BJ (cell line): Measurements from ENCODE around the gene NYNRIN. TPM values are rescaled to one million over a fixed set of nuclear protein-coding genes. Genes with fewer than 3 reads are reported as not detected.
"Not testable (repeated sequence)": the region's sequence is repeated elsewhere in the genome, so short reads cannot be mapped to it uniquely, and the experiment has no call there.

Source experiments
- CTCF ChIA-PET: fragments of 350-600 bp; formaldehyde crosslinking; extraction: SDS; loops from one replicate; lab custom pipeline; 2021; ENCODE audit warnings: antibody characterized with exemption, inconsistent platforms; lab: Yijun Ruan, JAX
- POLR2A ChIA-PET: fragments of 300-600 bp; sonication (Branson Sonifier 250); formaldehyde crosslinking; extraction: SDS; loops from one replicate; lab custom pipeline; 2021; ENCODE audit warnings: antibody characterized with exemption; lab: Charles Lee
- DNase-seq: peaks from one replicate; pipeline ENCODE4 v3.0.0-alpha.2; 2011; ENCODE audit warnings: low read depth
- H3K27me3 ChIP-seq: 2 replicates; pipeline ENCODE4 v1.6.0; 2011; ENCODE audit warnings: low read length; ENCODE audit not compliant: control insufficient read depth, insufficient read depth
- H3K36me3 ChIP-seq: 2 replicates; pipeline ENCODE4 v1.5.1; 2011; ENCODE audit warnings: low read length; ENCODE audit not compliant: control insufficient read depth, insufficient read depth
- H3K4me3 ChIP-seq: 2 replicates; pipeline ENCODE4 v1.5.1; 2011; ENCODE audit warnings: low read depth, mild to moderate bottlenecking, control low read depth, low read length
- CTCF ChIP-seq: IDR thresholded peaks from 2 replicates; pipeline ENCODE4 v1.5.1; 2011; ENCODE audit warnings: low read depth, mild to moderate bottlenecking, control low read depth, inconsistent platforms, low read length, moderate library complexity; ENCODE audit not compliant: insufficient read depth
- polyA plus RNA-seq: library from polyadenylated mRNA; depleted of rRNA; stranded (reverse); fragments of >200 nt; gene quantifications from 2 replicates; pipeline ENCODE4 v1.2.3, GENCODE V29; 2011

The NYNRIN gene
- polyA plus RNA-seq, 1 experiment, result 10.1 TPM

GRCh38 chr14:24442240-24443052 lies 43.6 kb downstream of the NYNRIN start, which contains the start of gene SDR39U1:
Gene SDR39U1, minus strand, starts transcription at chr14:24442776. Its CDS starts 7 bp downstream, at chr14:24442769.
- no peaks in the 10 kb centered on the region for H3K27me3 ChIP-seq
- peak within 1 kb of the TSS; percentile 60 for H3K4me3 ChIP-seq
- peaks cover 22% of the 10 kb centered on the region for H3K36me3 ChIP-seq
- ChIA-PET CTCF (interaction anchor here (0.6 to 3.6 kb wide), 13 partner anchors 9 to 1141 kb away, joined by 3 to 42 read pairs (median 4); partner anchors contain the start of genes ADCY4, CBLN3, CIDEB and IRF9), POLR2A (interaction anchor here (0.6 to 1.2 kb wide), 4 partner anchors 10 to 227 kb away, joined by 3 to 8 read pairs (median 6); partner anchors contain the start of gene MDP1)
- peak; percentile 98 for DNase-seq
- TF ChIP-seq CTCF, result no peak

DNA sequence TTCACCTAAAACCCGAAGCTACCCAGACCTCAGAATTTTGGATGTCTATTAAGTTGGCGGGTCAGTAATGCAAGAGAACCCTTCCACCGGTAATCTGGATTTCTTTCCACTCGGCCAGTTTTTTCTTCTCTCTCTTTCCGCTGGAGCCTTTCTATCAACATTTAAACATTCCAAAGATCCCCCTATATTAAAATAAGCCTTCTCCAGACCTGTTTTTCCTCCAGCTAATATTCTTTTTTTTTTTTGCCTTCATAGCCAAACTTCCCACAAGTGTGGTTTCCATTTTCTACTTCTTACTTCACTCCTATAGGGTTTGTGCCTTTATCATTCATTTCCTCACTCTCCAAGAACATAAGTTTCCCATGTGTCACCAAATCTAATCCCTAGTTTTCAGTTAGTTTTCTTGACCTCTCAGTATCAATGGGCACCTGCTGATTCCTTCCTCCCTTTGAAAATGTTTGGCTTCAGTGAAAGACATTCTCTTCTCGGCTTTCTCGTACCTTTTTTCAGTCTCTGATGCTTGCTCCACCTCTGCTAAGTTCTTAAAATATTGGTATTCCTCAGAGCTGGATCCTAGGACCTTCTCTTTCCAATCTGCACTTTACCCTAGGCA lies 44.4 kb downstream of the NYNRIN start:
- no peak for DNase-seq
- peaks cover 18% of the 10 kb centered on the region for H3K36me3 ChIP-seq
- TF ChIP-seq CTCF, result no peak
- ChIA-PET POLR2A (no interaction called here), CTCF (interaction anchor here (0.6 to 1.5 kb wide), 4 partner anchors 39 to 1142 kb away, joined by 3 to 5 read pairs (median 3); no protein-coding TSS in a partner anchor)
- H3K27me3 ChIP-seq, result no peaks in the 10 kb centered on the region
- peak overlapping the region; percentile 60 for H3K4me3 ChIP-seq

DNA sequence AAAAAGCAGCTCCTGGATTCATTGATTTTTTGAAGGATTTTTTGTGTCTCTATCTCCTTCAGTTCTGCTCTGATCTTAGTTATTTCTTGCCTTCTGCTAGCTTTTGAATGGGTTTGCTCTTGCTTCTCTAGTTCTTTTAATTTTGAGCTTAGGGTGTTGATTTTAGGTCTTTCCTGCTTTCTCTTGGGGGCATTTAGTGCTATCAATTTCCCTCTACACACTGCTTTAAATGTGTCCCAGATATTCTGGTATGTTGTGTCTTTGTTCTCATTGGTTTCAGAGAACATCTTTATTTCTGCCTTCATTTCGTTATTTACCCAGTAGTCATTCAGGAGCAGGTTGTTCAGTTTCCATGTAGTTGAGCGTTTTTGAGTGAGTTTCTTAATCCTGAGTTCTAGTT lies 52.0 kb downstream of the NYNRIN start:
- CTCF ChIA-PET, H3K4me3 ChIP-seq, POLR2A ChIA-PET, H3K27me3 ChIP-seq, H3K36me3 ChIP-seq, DNase-seq: not testable (repeated sequence)

DNA sequence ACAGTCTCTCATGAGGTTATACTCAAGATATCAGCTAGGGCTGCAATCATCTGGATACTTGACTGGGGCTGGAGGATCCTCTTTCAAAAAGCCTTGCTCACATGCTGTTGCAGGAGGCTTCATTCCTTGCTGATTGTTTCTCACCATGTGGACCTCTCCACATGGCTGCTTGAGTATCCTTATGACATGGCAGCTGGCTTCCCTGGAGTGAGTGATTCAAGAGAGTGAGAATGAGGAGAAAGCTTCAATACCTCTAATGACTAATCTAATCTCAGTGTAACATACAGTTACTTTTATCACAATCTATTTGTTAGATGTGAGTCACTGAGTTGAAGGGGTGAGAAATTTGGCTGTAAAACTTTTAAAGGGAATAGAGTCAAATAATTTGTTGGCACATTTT lies 58.2 kb downstream of the NYNRIN start:
- ChIA-PET CTCF (interaction anchor here (0.8 kb wide), 1 partner anchor 25 kb away, joined by 4 read pairs; no protein-coding TSS in a partner anchor), POLR2A (no interaction called here)
- Histone ChIP-seq H3K36me3 (no peaks in the 10 kb centered on the region), H3K4me3 (no peak overlapping the region), H3K27me3 (no peaks in the 10 kb centered on the region)
- no peak for DNase-seq
- no peak for TF ChIP-seq CTCF

DNA sequence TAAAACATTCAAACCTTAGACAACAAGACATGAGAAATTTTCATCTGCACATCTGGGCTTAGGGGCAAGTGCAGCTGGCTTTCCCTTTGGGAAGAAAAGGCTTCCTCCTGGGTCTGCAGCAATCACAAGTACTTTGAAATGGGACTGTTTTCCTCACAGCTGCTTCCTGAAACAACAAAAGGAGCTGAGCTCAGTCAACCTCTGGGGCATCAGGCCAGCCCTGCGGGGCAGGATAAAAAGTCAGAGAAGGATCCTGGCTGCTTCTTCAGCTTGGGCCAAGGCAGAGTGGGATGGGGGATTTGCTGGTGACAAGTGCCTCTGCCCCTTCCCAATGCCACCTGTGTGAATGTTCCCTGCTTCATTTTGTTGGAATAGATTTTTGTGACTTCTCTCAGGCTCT lies 59.9 kb downstream of the NYNRIN start:
- no peak for TF ChIP-seq CTCF
- Histone ChIP-seq H3K4me3 (no peak overlapping the region), H3K27me3 (no peaks in the 10 kb centered on the region), H3K36me3 (no peaks in the 10 kb centered on the region)
- ChIA-PET POLR2A (no interaction called here), CTCF (interaction anchor here (0.7 to 1.1 kb wide), 2 partner anchors 11 to 14 kb away, joined by 3 read pairs; no protein-coding TSS in a partner anchor)
- no peak for DNase-seq
